WTC11 (cell line): ENCODE results near the gene VEGFB. TPM values are rescaled to one million over a fixed set of nuclear protein-coding genes. Genes with fewer than 3 reads are reported as not detected.

Source experiments
- ATAC-seq: fragments of 200-7000 bp; cut with Tn5 transposase; 2 replicates; pipeline ENCODE4 v1.10.0; 2021; ENCODE audit warnings: mild to moderate bottlenecking, moderate library complexity
- CTCF ChIA-PET: fragments of 300-600 bp; sonication (Branson Sonifier 250); formaldehyde crosslinking; loops from one replicate; lab custom pipeline; 2021; ENCODE audit warnings: antibody characterized with exemption; lab: Charles Lee
- POLR2A ChIA-PET: fragments of 350-600 bp; sonication (Branson Sonifier 250); formaldehyde crosslinking; loops from one replicate; lab custom pipeline; 2021; ENCODE audit warnings: antibody characterized with exemption; lab: Charles Lee
- DNase-seq: peaks from one replicate; pipeline ENCODE4 v3.0.0; 2021; ENCODE audit warnings: low spot score
- H3K27ac Mint-ChIP-seq: 2 replicates; pipeline ENCODE4 v1.8.0; 2021; ENCODE audit warnings: mixed read lengths
- H3K27me3 Mint-ChIP-seq: 2 replicates; pipeline ENCODE4 v1.8.0; 2021; ENCODE audit warnings: low read depth, mild to moderate bottlenecking, moderate library complexity, mixed read lengths
- H3K36me3 Mint-ChIP-seq: 2 replicates; pipeline ENCODE4 v1.8.0; 2021; ENCODE audit warnings: mixed read lengths
- H3K4me1 Mint-ChIP-seq: 2 replicates; pipeline ENCODE4 v1.8.0; 2022; ENCODE audit warnings: mixed read lengths
- H3K4me3 Mint-ChIP-seq: 2 replicates; pipeline ENCODE4 v1.8.0; 2021; ENCODE audit warnings: mild to moderate bottlenecking, moderate library complexity, mixed read lengths
- H3K9me3 Mint-ChIP-seq: 2 replicates; pipeline ENCODE4 v1.8.0; 2021; ENCODE audit warnings: mixed read lengths
- SMAD3 ChIP-seq: sonication (generic); formaldehyde crosslinking; IDR thresholded peaks from 2 replicates; pipeline ENCODE4 v1.8.0; 2022; ENCODE audit warnings: missing genetic modification reagents, mild to moderate bottlenecking, borderline replicate concordance
- ZNF138 ChIP-seq: sonication (generic); formaldehyde crosslinking; conservative IDR thresholded peaks from 2 replicates; pipeline ENCODE4 v1.8.1; 2022; ENCODE audit warnings: mild to moderate bottlenecking, moderate library complexity, missing genetic modification reagents
- ZNF317 ChIP-seq: sonication (generic); formaldehyde crosslinking; IDR thresholded peaks from 2 replicates; pipeline ENCODE4 v1.8.1; 2023; ENCODE audit warnings: low read depth, mild to moderate bottlenecking, moderate library complexity, missing genetic modification reagents, borderline replicate concordance
- ZNF396 ChIP-seq: fragments of 250-450 bp; sonication (Bioruptor Pico); IDR thresholded peaks from 2 replicates; pipeline ENCODE4 v1.8.0; 2021; ENCODE audit warnings: mild to moderate bottlenecking, moderate library complexity, borderline replicate concordance
- total RNA-seq: library from RNA; stranded (reverse); gene quantifications from 3 replicates; pipeline ENCODE4 v1.2.3, GENCODE V29; 2021
- TF ChIP-seq, protein P1 (sequence below): sonication (generic); formaldehyde crosslinking; IDR thresholded peaks from 2 replicates; pipeline ENCODE4 v1.8.0; 2022; ENCODE audit warnings: mild to moderate bottlenecking, missing genetic modification reagents
- TF ChIP-seq, protein P2 (sequence below): sonication (generic); formaldehyde crosslinking; IDR thresholded peaks from 2 replicates; pipeline ENCODE4 v1.8.1; 2023; ENCODE audit warnings: mild to moderate bottlenecking, moderate library complexity, missing genetic modification reagents
- TF ChIP-seq, protein P3 (sequence below): fragments of 200-600 bp; IDR thresholded peaks from 2 replicates; pipeline ENCODE4 v1.8.0; 2022; ENCODE audit warnings: antibody characterized with exemption
- TF ChIP-seq, protein P4 (sequence below): fragments of 250-450 bp; sonication (Bioruptor Pico); IDR thresholded peaks from 2 replicates; pipeline ENCODE4 v2.1.2; 2022; ENCODE audit warnings: mild to moderate bottlenecking, moderate library complexity
- TF ChIP-seq, protein P5 (sequence below): sonication (generic); formaldehyde crosslinking; IDR thresholded peaks from 2 replicates; pipeline ENCODE4 v1.8.0; 2022; ENCODE audit warnings: mild to moderate bottlenecking, missing genetic modification reagents
- TF ChIP-seq, protein P6 (sequence below): sonication (generic); formaldehyde crosslinking; IDR thresholded peaks from 2 replicates; pipeline ENCODE4 v1.8.1; 2023; ENCODE audit warnings: mild to moderate bottlenecking, missing genetic modification reagents, moderate library complexity
- TF ChIP-seq, protein P7 (sequence below): fragments of 250-450 bp; sonication (Bioruptor Pico); IDR thresholded peaks from 2 replicates; pipeline ENCODE4 v1.9.0; 2021; ENCODE audit warnings: mild to moderate bottlenecking
- TF ChIP-seq, protein P8 (sequence below): sonication (generic); formaldehyde crosslinking; IDR thresholded peaks from 2 replicates; pipeline ENCODE4 v1.8.0; 2022; ENCODE audit warnings: missing genetic modification reagents

Gene VEGFB
- total RNA-seq, 1 experiment from 2014 or later, result 51.7 TPM

DNA sequence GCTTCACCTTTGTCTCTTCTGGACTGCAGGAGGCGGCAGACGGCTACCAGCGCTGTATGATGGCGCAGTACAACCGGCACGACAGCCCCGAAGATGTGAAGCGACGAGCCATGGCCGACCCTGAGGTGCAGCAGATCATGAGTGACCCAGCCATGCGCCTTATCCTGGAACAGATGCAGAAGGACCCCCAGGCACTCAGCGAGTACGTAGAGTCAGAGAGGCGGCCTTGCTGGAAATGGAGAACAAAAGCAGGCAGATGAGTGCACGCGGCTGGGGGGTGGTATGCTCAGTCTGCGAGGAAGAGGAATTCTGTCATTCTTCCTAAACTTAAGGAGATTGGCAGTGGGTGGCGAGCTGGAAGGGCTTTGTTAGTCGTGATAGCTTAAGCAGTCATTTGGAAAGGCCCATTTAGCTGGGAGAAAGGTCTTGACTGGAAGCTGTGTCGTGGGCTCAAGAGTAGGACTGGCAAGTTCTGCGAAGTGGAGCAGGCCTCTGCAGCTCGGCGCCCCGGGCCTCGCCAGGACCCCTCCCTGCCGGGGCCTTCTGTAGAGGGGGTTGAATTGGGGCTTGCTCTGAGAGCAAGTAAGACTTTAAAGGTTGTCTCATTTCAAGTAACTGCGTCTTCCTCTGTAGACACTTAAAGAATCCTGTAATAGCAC lies 30.8 kb upstream of the VEGFB start:
- no peaks in the 10 kb centered on the region for H3K27me3 Mint-ChIP-seq
- peaks cover 57% of the 10 kb centered on the region for H3K36me3 Mint-ChIP-seq
- DNase-seq (no peak), ATAC-seq (no peak)
- H3K4me3 Mint-ChIP-seq, result no peak overlapping the region
- ChIA-PET CTCF (interaction anchor here (0.7 to 5.4 kb wide), 12 partner anchors 12 to 196 kb away, joined by 3 to 76 read pairs (median 8); partner anchors contain the start of genes NUDT22, PLCB3, STIP1 and TRPT1), POLR2A (interaction anchor here (0.9 kb wide), 1 partner anchor 38 kb away, joined by 3 read pairs; the partner anchor contains the start of gene FKBP2)
- peaks cover 6% of the 10 kb centered on the region for H3K4me1 Mint-ChIP-seq
- TF ChIP-seq SMAD3 (CRISPR knock-in tag) (no peak), ZNF317 (CRISPR knock-in tag) (no peak), ZNF138 (CRISPR knock-in tag) (no peak), ZNF396 (no peak)
- TF ChIP-seq, protein P1, sequence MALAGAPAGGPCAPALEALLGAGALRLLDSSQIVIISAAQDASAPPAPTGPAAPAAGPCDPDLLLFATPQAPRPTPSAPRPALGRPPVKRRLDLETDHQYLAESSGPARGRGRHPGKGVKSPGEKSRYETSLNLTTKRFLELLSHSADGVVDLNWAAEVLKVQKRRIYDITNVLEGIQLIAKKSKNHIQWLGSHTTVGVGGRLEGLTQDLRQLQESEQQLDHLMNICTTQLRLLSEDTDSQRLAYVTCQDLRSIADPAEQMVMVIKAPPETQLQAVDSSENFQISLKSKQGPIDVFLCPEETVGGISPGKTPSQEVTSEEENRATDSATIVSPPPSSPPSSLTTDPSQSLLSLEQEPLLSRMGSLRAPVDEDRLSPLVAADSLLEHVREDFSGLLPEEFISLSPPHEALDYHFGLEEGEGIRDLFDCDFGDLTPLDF, result no peak
- TF ChIP-seq, protein P2, sequence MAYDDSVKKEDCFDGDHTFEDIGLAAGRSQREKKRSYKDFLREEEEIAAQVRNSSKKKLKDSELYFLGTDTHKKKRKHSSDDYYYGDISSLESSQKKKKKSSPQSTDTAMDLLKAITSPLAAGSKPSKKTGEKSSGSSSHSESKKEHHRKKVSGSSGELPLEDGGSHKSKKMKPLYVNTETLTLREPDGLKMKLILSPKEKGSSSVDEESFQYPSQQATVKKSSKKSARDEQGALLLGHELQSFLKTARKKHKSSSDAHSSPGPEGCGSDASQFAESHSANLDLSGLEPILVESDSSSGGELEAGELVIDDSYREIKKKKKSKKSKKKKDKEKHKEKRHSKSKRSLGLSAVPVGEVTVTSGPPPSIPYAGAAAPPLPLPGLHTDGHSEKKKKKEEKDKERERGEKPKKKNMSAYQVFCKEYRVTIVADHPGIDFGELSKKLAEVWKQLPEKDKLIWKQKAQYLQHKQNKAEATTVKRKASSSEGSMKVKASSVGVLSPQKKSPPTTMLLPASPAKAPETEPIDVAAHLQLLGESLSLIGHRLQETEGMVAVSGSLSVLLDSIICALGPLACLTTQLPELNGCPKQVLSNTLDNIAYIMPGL, result no peak
- TF ChIP-seq, protein P3, sequence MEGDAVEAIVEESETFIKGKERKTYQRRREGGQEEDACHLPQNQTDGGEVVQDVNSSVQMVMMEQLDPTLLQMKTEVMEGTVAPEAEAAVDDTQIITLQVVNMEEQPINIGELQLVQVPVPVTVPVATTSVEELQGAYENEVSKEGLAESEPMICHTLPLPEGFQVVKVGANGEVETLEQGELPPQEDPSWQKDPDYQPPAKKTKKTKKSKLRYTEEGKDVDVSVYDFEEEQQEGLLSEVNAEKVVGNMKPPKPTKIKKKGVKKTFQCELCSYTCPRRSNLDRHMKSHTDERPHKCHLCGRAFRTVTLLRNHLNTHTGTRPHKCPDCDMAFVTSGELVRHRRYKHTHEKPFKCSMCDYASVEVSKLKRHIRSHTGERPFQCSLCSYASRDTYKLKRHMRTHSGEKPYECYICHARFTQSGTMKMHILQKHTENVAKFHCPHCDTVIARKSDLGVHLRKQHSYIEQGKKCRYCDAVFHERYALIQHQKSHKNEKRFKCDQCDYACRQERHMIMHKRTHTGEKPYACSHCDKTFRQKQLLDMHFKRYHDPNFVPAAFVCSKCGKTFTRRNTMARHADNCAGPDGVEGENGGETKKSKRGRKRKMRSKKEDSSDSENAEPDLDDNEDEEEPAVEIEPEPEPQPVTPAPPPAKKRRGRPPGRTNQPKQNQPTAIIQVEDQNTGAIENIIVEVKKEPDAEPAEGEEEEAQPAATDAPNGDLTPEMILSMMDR, result no peak
- TF ChIP-seq, protein P4, sequence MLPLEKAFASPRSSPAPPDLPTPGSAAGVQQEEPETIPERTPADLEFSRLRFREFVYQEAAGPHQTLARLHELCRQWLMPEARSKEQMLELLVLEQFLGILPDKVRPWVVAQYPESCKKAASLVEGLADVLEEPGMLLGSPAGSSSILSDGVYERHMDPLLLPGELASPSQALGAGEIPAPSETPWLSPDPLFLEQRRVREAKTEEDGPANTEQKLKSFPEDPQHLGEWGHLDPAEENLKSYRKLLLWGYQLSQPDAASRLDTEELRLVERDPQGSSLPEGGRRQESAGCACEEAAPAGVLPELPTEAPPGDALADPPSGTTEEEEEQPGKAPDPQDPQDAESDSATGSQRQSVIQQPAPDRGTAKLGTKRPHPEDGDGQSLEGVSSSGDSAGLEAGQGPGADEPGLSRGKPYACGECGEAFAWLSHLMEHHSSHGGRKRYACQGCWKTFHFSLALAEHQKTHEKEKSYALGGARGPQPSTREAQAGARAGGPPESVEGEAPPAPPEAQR (CRISPR knock-in tag), result no peak
- TF ChIP-seq, protein P5, sequence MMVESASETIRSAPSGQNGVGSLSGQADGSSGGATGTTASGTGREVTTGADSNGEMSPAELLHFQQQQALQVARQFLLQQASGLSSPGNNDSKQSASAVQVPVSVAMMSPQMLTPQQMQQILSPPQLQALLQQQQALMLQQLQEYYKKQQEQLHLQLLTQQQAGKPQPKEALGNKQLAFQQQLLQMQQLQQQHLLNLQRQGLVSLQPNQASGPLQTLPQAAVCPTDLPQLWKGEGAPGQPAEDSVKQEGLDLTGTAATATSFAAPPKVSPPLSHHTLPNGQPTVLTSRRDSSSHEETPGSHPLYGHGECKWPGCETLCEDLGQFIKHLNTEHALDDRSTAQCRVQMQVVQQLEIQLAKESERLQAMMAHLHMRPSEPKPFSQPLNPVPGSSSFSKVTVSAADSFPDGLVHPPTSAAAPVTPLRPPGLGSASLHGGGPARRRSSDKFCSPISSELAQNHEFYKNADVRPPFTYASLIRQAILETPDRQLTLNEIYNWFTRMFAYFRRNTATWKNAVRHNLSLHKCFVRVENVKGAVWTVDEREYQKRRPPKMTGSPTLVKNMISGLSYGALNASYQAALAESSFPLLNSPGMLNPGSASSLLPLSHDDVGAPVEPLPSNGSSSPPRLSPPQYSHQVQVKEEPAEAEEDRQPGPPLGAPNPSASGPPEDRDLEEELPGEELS, result no peak
- TF ChIP-seq, protein P6, sequence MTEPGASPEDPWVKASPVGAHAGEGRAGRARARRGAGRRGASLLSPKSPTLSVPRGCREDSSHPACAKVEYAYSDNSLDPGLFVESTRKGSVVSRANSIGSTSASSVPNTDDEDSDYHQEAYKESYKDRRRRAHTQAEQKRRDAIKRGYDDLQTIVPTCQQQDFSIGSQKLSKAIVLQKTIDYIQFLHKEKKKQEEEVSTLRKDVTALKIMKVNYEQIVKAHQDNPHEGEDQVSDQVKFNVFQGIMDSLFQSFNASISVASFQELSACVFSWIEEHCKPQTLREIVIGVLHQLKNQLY (CRISPR knock-in tag), result no peak
- TF ChIP-seq, protein P7, sequence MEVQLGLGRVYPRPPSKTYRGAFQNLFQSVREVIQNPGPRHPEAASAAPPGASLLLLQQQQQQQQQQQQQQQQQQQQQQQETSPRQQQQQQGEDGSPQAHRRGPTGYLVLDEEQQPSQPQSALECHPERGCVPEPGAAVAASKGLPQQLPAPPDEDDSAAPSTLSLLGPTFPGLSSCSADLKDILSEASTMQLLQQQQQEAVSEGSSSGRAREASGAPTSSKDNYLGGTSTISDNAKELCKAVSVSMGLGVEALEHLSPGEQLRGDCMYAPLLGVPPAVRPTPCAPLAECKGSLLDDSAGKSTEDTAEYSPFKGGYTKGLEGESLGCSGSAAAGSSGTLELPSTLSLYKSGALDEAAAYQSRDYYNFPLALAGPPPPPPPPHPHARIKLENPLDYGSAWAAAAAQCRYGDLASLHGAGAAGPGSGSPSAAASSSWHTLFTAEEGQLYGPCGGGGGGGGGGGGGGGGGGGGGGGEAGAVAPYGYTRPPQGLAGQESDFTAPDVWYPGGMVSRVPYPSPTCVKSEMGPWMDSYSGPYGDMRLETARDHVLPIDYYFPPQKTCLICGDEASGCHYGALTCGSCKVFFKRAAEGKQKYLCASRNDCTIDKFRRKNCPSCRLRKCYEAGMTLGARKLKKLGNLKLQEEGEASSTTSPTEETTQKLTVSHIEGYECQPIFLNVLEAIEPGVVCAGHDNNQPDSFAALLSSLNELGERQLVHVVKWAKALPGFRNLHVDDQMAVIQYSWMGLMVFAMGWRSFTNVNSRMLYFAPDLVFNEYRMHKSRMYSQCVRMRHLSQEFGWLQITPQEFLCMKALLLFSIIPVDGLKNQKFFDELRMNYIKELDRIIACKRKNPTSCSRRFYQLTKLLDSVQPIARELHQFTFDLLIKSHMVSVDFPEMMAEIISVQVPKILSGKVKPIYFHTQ (CRISPR knock-in tag), result no peak
- TF ChIP-seq, protein P8, sequence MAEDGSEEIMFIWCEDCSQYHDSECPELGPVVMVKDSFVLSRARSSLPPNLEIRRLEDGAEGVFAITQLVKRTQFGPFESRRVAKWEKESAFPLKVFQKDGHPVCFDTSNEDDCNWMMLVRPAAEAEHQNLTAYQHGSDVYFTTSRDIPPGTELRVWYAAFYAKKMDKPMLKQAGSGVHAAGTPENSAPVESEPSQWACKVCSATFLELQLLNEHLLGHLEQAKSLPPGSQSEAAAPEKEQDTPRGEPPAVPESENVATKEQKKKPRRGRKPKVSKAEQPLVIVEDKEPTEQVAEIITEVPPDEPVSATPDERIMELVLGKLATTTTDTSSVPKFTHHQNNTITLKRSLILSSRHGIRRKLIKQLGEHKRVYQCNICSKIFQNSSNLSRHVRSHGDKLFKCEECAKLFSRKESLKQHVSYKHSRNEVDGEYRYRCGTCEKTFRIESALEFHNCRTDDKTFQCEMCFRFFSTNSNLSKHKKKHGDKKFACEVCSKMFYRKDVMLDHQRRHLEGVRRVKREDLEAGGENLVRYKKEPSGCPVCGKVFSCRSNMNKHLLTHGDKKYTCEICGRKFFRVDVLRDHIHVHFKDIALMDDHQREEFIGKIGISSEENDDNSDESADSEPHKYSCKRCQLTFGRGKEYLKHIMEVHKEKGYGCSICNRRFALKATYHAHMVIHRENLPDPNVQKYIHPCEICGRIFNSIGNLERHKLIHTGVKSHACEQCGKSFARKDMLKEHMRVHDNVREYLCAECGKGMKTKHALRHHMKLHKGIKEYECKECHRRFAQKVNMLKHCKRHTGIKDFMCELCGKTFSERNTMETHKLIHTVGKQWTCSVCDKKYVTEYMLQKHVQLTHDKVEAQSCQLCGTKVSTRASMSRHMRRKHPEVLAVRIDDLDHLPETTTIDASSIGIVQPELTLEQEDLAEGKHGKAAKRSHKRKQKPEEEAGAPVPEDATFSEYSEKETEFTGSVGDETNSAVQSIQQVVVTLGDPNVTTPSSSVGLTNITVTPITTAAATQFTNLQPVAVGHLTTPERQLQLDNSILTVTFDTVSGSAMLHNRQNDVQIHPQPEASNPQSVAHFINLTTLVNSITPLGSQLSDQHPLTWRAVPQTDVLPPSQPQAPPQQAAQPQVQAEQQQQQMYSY (CRISPR knock-in tag), result no peak
- H3K9me3 Mint-ChIP-seq, result no peaks in the 10 kb centered on the region
- H3K27ac Mint-ChIP-seq, result peak overlapping the region; percentile 88; the same call in 1 of the 2 replicates
